ENCODE data around the gene IL20RA. TPM values are rescaled to one million over a fixed set of nuclear protein-coding genes. Genes with fewer than 3 reads are reported as not detected.

IL20RA gene, protein sequence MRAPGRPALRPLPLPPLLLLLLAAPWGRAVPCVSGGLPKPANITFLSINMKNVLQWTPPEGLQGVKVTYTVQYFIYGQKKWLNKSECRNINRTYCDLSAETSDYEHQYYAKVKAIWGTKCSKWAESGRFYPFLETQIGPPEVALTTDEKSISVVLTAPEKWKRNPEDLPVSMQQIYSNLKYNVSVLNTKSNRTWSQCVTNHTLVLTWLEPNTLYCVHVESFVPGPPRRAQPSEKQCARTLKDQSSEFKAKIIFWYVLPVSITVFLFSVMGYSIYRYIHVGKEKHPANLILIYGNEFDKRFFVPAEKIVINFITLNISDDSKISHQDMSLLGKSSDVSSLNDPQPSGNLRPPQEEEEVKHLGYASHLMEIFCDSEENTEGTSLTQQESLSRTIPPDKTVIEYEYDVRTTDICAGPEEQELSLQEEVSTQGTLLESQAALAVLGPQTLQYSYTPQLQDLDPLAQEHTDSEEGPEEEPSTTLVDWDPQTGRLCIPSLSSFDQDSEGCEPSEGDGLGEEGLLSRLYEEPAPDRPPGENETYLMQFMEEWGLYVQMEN
- total RNA-seq (23.4 TPM), polyA plus RNA-seq (ENCODE audit: insufficient read depth in 1 of 8, insufficient read length in 8 of 8, low replicate concordance in 1 of 8) (10 to 100 TPM; 16.0 to 38.7 (median 25.4) TPM)
- long read RNA-seq, donor 1, partial matches to known transcripts: 0 of 7 reads
- long read RNA-seq, donor 1, other reads (novel, unspliced or antisense): 0 of 7 reads
- long read RNA-seq, donor 2, partial matches to known transcripts: 0 of 1 reads
- long read RNA-seq, donor 2, other reads (novel, unspliced or antisense): 0 of 1 reads
- long read RNA-seq, donor 3, transcript IL20RA-203 (6 exons, 3,522 nt): minor isoform, 5 of 31 reads
- long read RNA-seq, donor 3, transcript IL20RA-201 (7 exons, 3,485 nt): major isoform, 14 of 31 reads
- long read RNA-seq, donor 3, partial matches to known transcripts: 0 of 31 reads
- long read RNA-seq, donor 3, other reads (novel, unspliced or antisense): 7 of 31 reads
- long read RNA-seq, donor 4, transcript IL20RA-207 (7 exons, 3,382 nt): major isoform, 6 of 36 reads
- long read RNA-seq, donor 4, transcript IL20RA-201 (7 exons, 3,485 nt): major isoform, 6 of 36 reads
- long read RNA-seq, donor 4, partial matches to known transcripts: 13 of 36 reads
- long read RNA-seq, donor 4, other reads (novel, unspliced or antisense): 5 of 36 reads
- long read RNA-seq, donor 5, transcript IL20RA-205 (2 exons, 362 nt): minor isoform, 5 of 51 reads
- long read RNA-seq, donor 5, transcript IL20RA-201 (7 exons, 3,485 nt): minor isoform, 14 of 51 reads
- long read RNA-seq, donor 5, transcript IL20RA-203 (6 exons, 3,522 nt): major isoform, 15 of 51 reads
- long read RNA-seq, donor 5, partial matches to known transcripts: 7 of 51 reads
- long read RNA-seq, donor 5, other reads (novel, unspliced or antisense): 7 of 51 reads
- long read RNA-seq, donor 6, transcript IL20RA-201 (7 exons, 3,485 nt): major isoform, 19 of 50 reads
- long read RNA-seq, donor 6, transcript IL20RA-203 (6 exons, 3,522 nt): minor isoform, 12 of 50 reads
- long read RNA-seq, donor 6, transcript IL20RA-207 (7 exons, 3,382 nt): minor isoform, 5 of 50 reads
- long read RNA-seq, donor 6, partial matches to known transcripts: 0 of 50 reads
- long read RNA-seq, donor 6, other reads (novel, unspliced or antisense): 7 of 50 reads
- long read RNA-seq, donor 7, transcript IL20RA-201 (7 exons, 3,485 nt): major isoform, 12 of 19 reads
- long read RNA-seq, donor 7, transcript IL20RA-203 (6 exons, 3,522 nt): minor isoform, 5 of 19 reads
- long read RNA-seq, donor 7, partial matches to known transcripts: 0 of 19 reads
- long read RNA-seq, donor 7, other reads (novel, unspliced or antisense): 0 of 19 reads
- long read RNA-seq, donor 8, partial matches to known transcripts: 7 of 16 reads
- long read RNA-seq, donor 8, other reads (novel, unspliced or antisense): 0 of 16 reads
- long read RNA-seq, donor 9, transcript IL20RA-201 (7 exons, 3,485 nt): major isoform, 6 of 24 reads
- long read RNA-seq, donor 9, partial matches to known transcripts: 6 of 24 reads
- long read RNA-seq, donor 9, other reads (novel, unspliced or antisense): 6 of 24 reads
- long read RNA-seq, donor 10, transcript IL20RA-201 (7 exons, 3,485 nt): major isoform, 6 of 16 reads
- long read RNA-seq, donor 10, partial matches to known transcripts: 0 of 16 reads
- long read RNA-seq, donor 10, other reads (novel, unspliced or antisense): 0 of 16 reads
- long read RNA-seq, donor 11, transcript IL20RA-203 (6 exons, 3,522 nt): major isoform, 5 of 8 reads
- long read RNA-seq, donor 11, partial matches to known transcripts: 0 of 8 reads
- long read RNA-seq, donor 11, other reads (novel, unspliced or antisense): 0 of 8 reads

DNA sequence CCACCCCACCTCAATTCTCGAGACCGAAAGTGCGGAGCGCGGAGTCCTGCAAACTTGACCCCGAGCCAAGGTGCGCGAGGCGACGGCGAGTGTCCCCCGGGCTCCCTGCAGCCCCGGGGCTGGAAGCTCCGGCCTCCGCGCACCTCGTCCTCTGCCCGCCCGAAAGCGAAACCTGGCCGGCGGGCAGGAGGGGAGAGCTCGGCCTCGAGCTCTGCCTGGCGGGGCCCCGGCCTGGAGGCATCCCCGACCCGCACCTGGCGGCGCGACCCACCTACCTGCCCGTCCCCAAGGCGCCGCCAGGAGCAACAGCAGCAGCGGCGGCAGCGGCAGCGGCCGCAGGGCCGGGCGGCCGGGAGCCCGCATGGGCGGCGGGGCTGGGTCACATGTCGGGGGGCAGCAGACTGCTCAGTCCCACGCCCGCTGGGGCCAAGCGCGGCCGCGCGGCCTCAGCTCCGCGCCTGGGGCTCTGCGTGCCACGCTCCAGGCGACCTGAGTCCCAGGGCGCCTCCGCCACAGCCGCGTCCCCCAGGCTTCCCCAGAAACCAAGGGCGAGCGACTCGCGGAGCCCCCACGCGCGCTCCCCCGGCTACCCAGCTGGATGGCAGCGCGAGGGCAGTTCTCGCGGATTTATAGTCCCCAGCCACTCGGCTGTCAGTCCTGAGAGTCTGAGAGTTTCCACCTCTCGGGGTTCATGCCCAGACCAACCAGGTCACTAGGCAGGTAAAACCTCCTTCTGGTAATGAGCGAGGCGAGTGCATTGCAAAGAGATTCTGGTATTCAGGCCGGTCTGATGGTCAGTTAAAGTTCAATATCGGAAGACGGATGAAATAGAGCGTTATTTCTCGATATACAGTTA, at the start of gene IL20RA:
IL20RA (minus strand) TSS at position 600 of the 856 bp plus-strand sequence; CDS start at position 363, 237 bp downstream.
- peaks cover 27% of the 10 kb centered on the region for H3K27me3 ChIP-seq (ENCODE audit: control insufficient read depth, insufficient read depth, low read length)
- whole genome bisulfite sequencing (ENCODE audit: insufficient coverage): 9% methylated on average over 81 of the region's 83 CpGs
- no peaks in the 10 kb centered on the region for H3K9me3 ChIP-seq (replicated peaks; ENCODE audit: control insufficient read depth, low read depth, low read length)
- no peak within 1 kb of the TSS for H3K27ac ChIP-seq (ENCODE audit: low read length)
- no peaks in the 10 kb centered on the region for H3K36me3 ChIP-seq (ENCODE audit: control insufficient read depth, insufficient read depth, low read length)
- peak; percentile 46 for DNase-seq
- peak within 1 kb of the TSS; percentile 61 for H3K4me3 ChIP-seq (ENCODE audit: low read length)
- H3K4me1 ChIP-seq (ENCODE audit: control insufficient read depth, insufficient read depth, low read length): peaks cover 2% of the 10 kb centered on the region

GRCh38 chr6:137093183-137094069, 48.7 kb upstream of the IL20RA start:
- Histone ChIP-seq H3K4me3 (ENCODE audit: low read length) (no peak overlapping the region), H3K4me1 (ENCODE audit: control insufficient read depth, insufficient read depth, low read length) (no peaks in the 10 kb centered on the region), H3K9me3 (replicated peaks; ENCODE audit: control insufficient read depth, low read depth, low read length) (no peaks in the 10 kb centered on the region), H3K27ac (ENCODE audit: low read length) (no peak overlapping the region), H3K27me3 (ENCODE audit: control insufficient read depth, insufficient read depth, low read length) (peaks cover 3% of the 10 kb centered on the region), H3K36me3 (ENCODE audit: control insufficient read depth, insufficient read depth, low read length) (no peaks in the 10 kb centered on the region)
- 24% methylated on average over 2 of the region's 6 CpGs for WGBS (ENCODE audit: insufficient coverage)
- DNase-seq: no peak

DNA sequence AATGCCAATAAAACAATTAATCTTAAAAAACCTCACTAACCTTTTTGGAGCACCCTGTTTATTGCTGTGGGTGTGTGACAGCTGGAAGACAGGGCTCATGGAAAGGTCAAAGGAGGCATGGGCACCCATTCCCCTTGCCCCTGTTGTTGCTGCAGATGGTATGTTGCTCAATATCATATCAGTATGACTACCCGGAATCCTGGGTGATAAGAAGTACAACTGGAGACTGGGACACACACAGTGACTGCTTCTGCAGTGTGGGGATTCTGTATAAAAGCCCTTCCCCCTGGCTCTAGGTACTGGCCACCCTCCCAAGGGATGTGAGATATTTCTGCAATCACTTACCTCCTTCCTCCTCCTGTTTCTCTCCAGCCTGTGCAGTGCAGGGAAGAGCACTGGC, 47.3 kb upstream of the IL20RA start:
- Histone ChIP-seq H3K36me3 (ENCODE audit: control insufficient read depth, insufficient read depth, low read length) (no peaks in the 10 kb centered on the region), H3K4me1 (ENCODE audit: control insufficient read depth, insufficient read depth, low read length) (no peaks in the 10 kb centered on the region), H3K27ac (ENCODE audit: low read length) (no peak overlapping the region), H3K4me3 (ENCODE audit: low read length) (no peak overlapping the region), H3K9me3 (replicated peaks; ENCODE audit: control insufficient read depth, low read depth, low read length) (no peaks in the 10 kb centered on the region), H3K27me3 (ENCODE audit: control insufficient read depth, insufficient read depth, low read length) (peaks cover 3% of the 10 kb centered on the region)
- DNase-seq: no peak
- no CpG with 5 or more reads among the region's 1 CpG for WGBS (ENCODE audit: insufficient coverage)

- no peaks in the 10 kb centered on the region for H3K4me1 ChIP-seq (ENCODE audit: control insufficient read depth, insufficient read depth, low read length)
Measured at GRCh38 chr6:137089305-137089704, 44.5 kb upstream of the IL20RA start.

GRCh38 chr6:137087902-137088301, 43.1 kb upstream of the IL20RA start:
- Histone ChIP-seq H3K27me3 (ENCODE audit: control insufficient read depth, insufficient read depth, low read length) (peaks cover 3% of the 10 kb centered on the region), H3K4me1 (ENCODE audit: control insufficient read depth, insufficient read depth, low read length) (no peaks in the 10 kb centered on the region), H3K9me3 (replicated peaks; ENCODE audit: control insufficient read depth, low read depth, low read length) (no peaks in the 10 kb centered on the region), H3K27ac (ENCODE audit: low read length) (no peak overlapping the region), H3K36me3 (ENCODE audit: control insufficient read depth, insufficient read depth, low read length) (no peaks in the 10 kb centered on the region), H3K4me3 (ENCODE audit: low read length) (no peak overlapping the region)
- DNase-seq: no peak
- WGBS (ENCODE audit: insufficient coverage): no CpG with 5 or more reads among the region's 3 CpGs

More at GRCh38 chr6:137089305-137089704, 44.5 kb upstream of the IL20RA start:
- DNase-seq: no peak
- H3K27ac ChIP-seq (ENCODE audit: low read length): no peak overlapping the region
- no peak overlapping the region for H3K4me3 ChIP-seq (ENCODE audit: low read length)
- no peaks in the 10 kb centered on the region for H3K36me3 ChIP-seq (ENCODE audit: control insufficient read depth, insufficient read depth, low read length)
- WGBS (ENCODE audit: insufficient coverage): 48% methylated on average over 2 of the region's 5 CpGs
- no peaks in the 10 kb centered on the region for H3K9me3 ChIP-seq (replicated peaks; ENCODE audit: control insufficient read depth, low read depth, low read length)
- H3K27me3 ChIP-seq (ENCODE audit: control insufficient read depth, insufficient read depth, low read length): peaks cover 3% of the 10 kb centered on the region

DNA sequence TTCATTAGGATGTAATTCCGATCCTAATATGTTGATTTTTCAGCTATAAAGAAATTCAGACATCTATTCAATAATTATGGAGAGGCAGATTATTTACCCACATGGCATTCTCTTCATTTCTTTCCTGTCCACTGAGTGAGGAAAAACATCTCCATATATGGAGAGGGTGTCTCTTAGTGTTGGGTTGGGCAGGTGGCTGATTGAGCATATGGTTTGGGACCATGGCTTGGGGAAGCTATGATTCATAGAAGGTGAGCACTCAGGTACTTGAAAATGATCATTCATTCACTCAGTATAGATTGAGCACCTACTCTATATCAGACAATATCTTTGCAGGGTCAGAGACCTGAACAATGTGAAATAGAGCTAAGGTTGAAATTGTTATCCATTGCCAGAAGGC, 41.3 kb upstream of the IL20RA start:
- H3K9me3 ChIP-seq (replicated peaks; ENCODE audit: control insufficient read depth, low read depth, low read length): no peaks in the 10 kb centered on the region
- no peaks in the 10 kb centered on the region for H3K4me1 ChIP-seq (ENCODE audit: control insufficient read depth, insufficient read depth, low read length)
- peaks cover 3% of the 10 kb centered on the region for H3K27me3 ChIP-seq (ENCODE audit: control insufficient read depth, insufficient read depth, low read length)
- H3K36me3 ChIP-seq (ENCODE audit: control insufficient read depth, insufficient read depth, low read length): no peaks in the 10 kb centered on the region
- H3K27ac ChIP-seq (ENCODE audit: low read length): no peak overlapping the region
- no CpG with 5 or more reads among the region's 1 CpG for WGBS (ENCODE audit: insufficient coverage)
- H3K4me3 ChIP-seq (ENCODE audit: low read length): no peak overlapping the region
- no peak for DNase-seq

DNA sequence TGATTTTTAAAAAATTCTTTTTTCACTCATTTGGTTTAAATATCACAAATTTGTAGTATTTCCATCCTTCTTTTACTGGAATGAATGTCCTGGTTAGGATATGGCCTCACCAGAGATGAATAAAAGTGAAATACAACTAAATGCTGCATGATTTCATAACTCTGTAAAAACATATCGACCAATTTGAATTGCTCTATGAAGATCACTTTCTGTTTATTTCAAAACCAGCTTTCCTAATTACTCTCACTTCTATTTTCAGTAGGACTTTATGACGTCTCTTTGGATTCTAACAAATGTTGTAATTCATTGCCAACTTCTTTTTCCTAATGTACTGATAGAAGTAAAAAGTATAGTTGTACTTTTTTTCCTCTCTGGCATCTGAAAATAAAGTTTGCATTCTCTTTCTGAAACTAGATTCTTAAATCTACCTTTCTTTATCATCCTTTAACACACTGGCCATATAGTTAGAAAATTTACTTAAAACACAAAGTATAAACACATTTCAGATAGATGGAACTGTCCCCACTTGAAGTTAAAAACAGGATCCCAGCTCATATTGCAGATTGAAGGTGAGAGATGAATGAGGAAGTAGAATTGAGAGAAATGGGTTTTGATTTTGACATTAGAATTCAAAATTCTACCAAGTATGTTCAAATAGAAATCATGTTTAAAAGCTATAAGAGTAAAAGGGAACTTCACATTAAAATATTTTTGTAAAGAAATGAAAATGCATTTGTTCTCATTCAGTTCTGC, 40.3 kb upstream of the IL20RA start:
- H3K4me3 ChIP-seq (ENCODE audit: low read length): no peak overlapping the region
- no CpG with 5 or more reads among the region's 2 CpGs for WGBS (ENCODE audit: insufficient coverage)
- no peak for DNase-seq
- H3K9me3 ChIP-seq (replicated peaks; ENCODE audit: control insufficient read depth, low read depth, low read length): no peaks in the 10 kb centered on the region
- no peaks in the 10 kb centered on the region for H3K36me3 ChIP-seq (ENCODE audit: control insufficient read depth, insufficient read depth, low read length)
- H3K4me1 ChIP-seq (ENCODE audit: control insufficient read depth, insufficient read depth, low read length): no peaks in the 10 kb centered on the region
- peaks cover 6% of the 10 kb centered on the region for H3K27me3 ChIP-seq (ENCODE audit: control insufficient read depth, insufficient read depth, low read length)
- no peak overlapping the region for H3K27ac ChIP-seq (ENCODE audit: low read length)
